Naive thymus-derived CD4-positive, alpha-beta T cell (primary cell): ENCODE results near the gene TMTC4. TPM values are rescaled to one million over a fixed set of nuclear protein-coding genes. Genes with fewer than 3 reads are reported as not detected.

Experiments used
- ATAC-seq: fragments of 150-1000 bp; cut with Tn5 transposase; 2 replicates; pipeline ENCODE4 v1.10.0; 2021; ENCODE audit warnings: mild to moderate bottlenecking, moderate library complexity
- CTCF ChIA-PET: fragments of 350-600 bp; sonication (Branson Sonifier 250); formaldehyde crosslinking; loops from one replicate; lab custom pipeline; 2021; ENCODE audit warnings: antibody characterized with exemption; lab: Charles Lee
- POLR2A ChIA-PET: fragments of 350-600 bp; sonication (Branson Sonifier 250); formaldehyde crosslinking; loops from one replicate; lab custom pipeline; 2021; ENCODE audit warnings: antibody characterized with exemption, inconsistent platforms; lab: Charles Lee
- DNase-seq, 9 donors: peaks; one replicate each; pipeline versions ENCODE4 v3.0.0 to v3.0.0-alpha.2; 2020 to 2022; ENCODE audit warnings: mixed read lengths in 1 of 9
- H3K27ac ChIP-seq: one replicate; pipeline ENCODE4 v1.7.0; 2013; ENCODE audit warnings: mild to moderate bottlenecking, low read depth, low read length, moderate library complexity
- H3K27me3 ChIP-seq, 2 donors: one replicate each; pipeline ENCODE4 v1.7.0; 2013; ENCODE audit warnings: low read length in 2 of 2, mild to moderate bottlenecking in 2 of 2, moderate library complexity in 2 of 2; ENCODE audit not compliant: control insufficient read depth in 2 of 2, insufficient read depth in 2 of 2
- H3K36me3 ChIP-seq, 3 experiments: 1 replicate in 2 of 3; 2 replicates in 1 of 3; pipeline ENCODE4 v1.7.0; 2013; ENCODE audit warnings: low read length in 3 of 3, mild to moderate bottlenecking in 3 of 3, moderate library complexity in 1 of 3; ENCODE audit not compliant: insufficient read depth in 3 of 3, control insufficient read depth in 2 of 3
- H3K4me1 ChIP-seq, 2 donors: one replicate each; pipeline ENCODE4 v1.7.0; 2013; ENCODE audit warnings: low read length in 2 of 2, mild to moderate bottlenecking in 2 of 2, moderate library complexity in 1 of 2; ENCODE audit not compliant: control insufficient read depth in 2 of 2, insufficient read depth in 2 of 2
- H3K4me3 ChIP-seq: 2 replicates; pipeline ENCODE4 v1.7.0; 2013; ENCODE audit warnings: mild to moderate bottlenecking, low read length
- H3K9me3 ChIP-seq, 3 experiments: 1 replicate in 2 of 3; 2 replicates in 1 of 3; pipeline ENCODE4 v1.7.0; 2013; ENCODE audit warnings: low read length in 3 of 3; ENCODE audit not compliant: control insufficient read depth in 2 of 3
- H3K27ac Mint-ChIP-seq, 9 donors: one replicate each; pipeline ENCODE4 v1.8.0; 2020 to 2022; ENCODE audit warnings: mixed read lengths in 9 of 9, mild to moderate bottlenecking in 8 of 9, moderate library complexity in 5 of 9, inconsistent platforms in 2 of 9
- H3K27me3 Mint-ChIP-seq, 5 donors: one replicate each; pipeline ENCODE4 v1.8.0; 2021 to 2022; ENCODE audit warnings: mixed read lengths in 5 of 5, mild to moderate bottlenecking in 1 of 5
- H3K36me3 Mint-ChIP-seq, 5 donors: one replicate each; pipeline ENCODE4 v1.8.0; 2020 to 2022; ENCODE audit warnings: mixed read lengths in 5 of 5, mild to moderate bottlenecking in 3 of 5, inconsistent platforms in 1 of 5
- H3K4me1 Mint-ChIP-seq, 7 donors: one replicate each; pipeline ENCODE4 v1.8.0; 2020 to 2022; ENCODE audit warnings: mixed read lengths in 7 of 7, mild to moderate bottlenecking in 3 of 7, inconsistent platforms in 1 of 7
- H3K4me3 Mint-ChIP-seq, 10 donors: one replicate each; pipeline ENCODE4 v1.8.0; 2020 to 2022; ENCODE audit warnings: mild to moderate bottlenecking in 10 of 10, mixed read lengths in 10 of 10, moderate library complexity in 6 of 10, inconsistent platforms in 2 of 10
- H3K9me3 Mint-ChIP-seq, 11 donors: one replicate each; pipeline ENCODE4 v1.8.0; 2020 to 2022; ENCODE audit warnings: mixed read lengths in 11 of 11, mild to moderate bottlenecking in 4 of 11, inconsistent platforms in 1 of 11, moderate library complexity in 1 of 11
- intact Hi-C, 2 donors: fragments of 100-400 bp; cut with micrococcal nuclease; formaldehyde crosslinking; loops; one replicate each; pipeline ENCODE4 v1.15.1; 2023
- polyA plus RNA-seq, 2 donors: library from polyadenylated mRNA; unstranded; fragments of 300-500 nt; fragmentation: Illumina TruSeq; gene quantifications; one replicate each; pipeline ENCODE4 v1.2.3, GENCODE V29; 2021
- total RNA-seq, 6 experiments: library from RNA in 5 of 6; stranded (reverse) in 5 of 6; gene quantifications; 1 replicate in 5 of 6; 2 replicates in 1 of 6; pipeline ENCODE4 v1.2.3 and lab custom pipeline; 2021 to 2026

TMTC4 gene
- total and polyA plus RNA-seq, 7 experiments from 2014 or later = 3.2 to 25.1 (median 15.7) TPM

GRCh38 chr13:100671389-100672182, 3.0 kb downstream of the TMTC4 start:
- POLR2A ChIA-PET = no interaction called here
- H3K36me3 ChIP-seq = peaks cover 3 to 20% (median 5%) of the 10 kb centered on the region in 3 experiments
- CTCF ChIA-PET = no interaction called here
- no peaks in the 10 kb centered on the region for H3K27me3 ChIP-seq
- Mint-ChIP-seq H3K4me1 (peaks cover 23 to 38% (median 30%) of the 10 kb centered on the region in 7 donors), H3K27ac (peak overlapping the region in 2 of 9 donors; percentile 6 to 13), H3K4me3 (peak overlapping the region in 1 of 10 donors; percentile 34), H3K27me3 (peaks cover 0 to 13% (median 0%) of the 10 kb centered on the region in 5 donors), H3K36me3 (peaks cover 3 to 28% (median 16%) of the 10 kb centered on the region in 5 donors), H3K9me3 (no peaks in the 10 kb centered on the region)
- no peak for ATAC-seq
- H3K4me3 ChIP-seq = no peak overlapping the region
- H3K27ac ChIP-seq = no peak overlapping the region
- peaks cover 7 to 9% of the 10 kb centered on the region in 2 donors for H3K4me1 ChIP-seq
- intact Hi-C loops = loop anchor here (5.0 to 10.0 kb wide), 3 partner anchors 587 to 1721 kb away; partner anchors contain the start of gene PCCA (in 1 of the 2)
- H3K9me3 ChIP-seq = no peaks in the 10 kb centered on the region
- DNase-seq = no peak

GRCh38 chr13:100668408-100668807, 6.2 kb downstream of the TMTC4 start:
- peaks cover 6 to 56% (median 26%) of the 10 kb centered on the region in 5 donors for H3K36me3 Mint-ChIP-seq
- POLR2A ChIA-PET = no interaction called here

GRCh38 chr13:100667894-100668293, 6.7 kb downstream of the TMTC4 start:
- H3K9me3 Mint-ChIP-seq = no peaks in the 10 kb centered on the region
- ChIA-PET CTCF (no interaction called here), POLR2A (no interaction called here)
- Histone ChIP-seq H3K4me1 (no peaks in the 10 kb centered on the region), H3K4me3 (no peak overlapping the region), H3K27me3 (no peaks in the 10 kb centered on the region), H3K36me3 (peaks cover 5 to 53% (median 5%) of the 10 kb centered on the region in 3 experiments), H3K27ac (no peak overlapping the region), H3K9me3 (no peaks in the 10 kb centered on the region)
- H3K27ac Mint-ChIP-seq = no peak overlapping the region
- intact Hi-C loops = no loop called here
- H3K36me3 Mint-ChIP-seq = peaks cover 9 to 59% (median 30%) of the 10 kb centered on the region in 5 donors
- no peak overlapping the region for H3K4me3 Mint-ChIP-seq
- ATAC-seq (no peak), DNase-seq (no peak)
- H3K27me3 Mint-ChIP-seq = no peaks in the 10 kb centered on the region
- H3K4me1 Mint-ChIP-seq = peaks cover 7 to 26% (median 12%) of the 10 kb centered on the region in 7 donors

More at GRCh38 chr13:100668408-100668807, 6.2 kb downstream of the TMTC4 start:
- no peaks in the 10 kb centered on the region for H3K9me3 Mint-ChIP-seq
- no peaks in the 10 kb centered on the region for H3K27me3 ChIP-seq
- no peaks in the 10 kb centered on the region for H3K9me3 ChIP-seq
- peak overlapping the region in 1 of 9 donors; percentile 1 for H3K27ac Mint-ChIP-seq
- no peak overlapping the region for H3K4me3 ChIP-seq
- intact Hi-C loops = no loop called here
- no peak overlapping the region for H3K4me3 Mint-ChIP-seq
- H3K4me1 Mint-ChIP-seq = peaks cover 12 to 27% (median 17%) of the 10 kb centered on the region in 7 donors
- CTCF ChIA-PET = no interaction called here
- H3K4me1 ChIP-seq = peaks cover 4% of the 10 kb centered on the region in 2 donors
- no peak overlapping the region for H3K27ac ChIP-seq
- DNase-seq = no peak
- no peak for ATAC-seq
- no peaks in the 10 kb centered on the region for H3K27me3 Mint-ChIP-seq
- H3K36me3 ChIP-seq = peaks cover 5 to 48% (median 5%) of the 10 kb centered on the region in 3 experiments

GRCh38 chr13:100666124-100666523, 8.5 kb downstream of the TMTC4 start:
- Histone ChIP-seq H3K4me1 (no peaks in the 10 kb centered on the region), H3K27ac (no peak overlapping the region), H3K27me3 (no peaks in the 10 kb centered on the region), H3K4me3 (no peak overlapping the region), H3K36me3 (peaks cover 5 to 68% (median 5%) of the 10 kb centered on the region in 3 experiments), H3K9me3 (no peaks in the 10 kb centered on the region)
- Mint-ChIP-seq H3K27ac (no peak overlapping the region), H3K27me3 (no peaks in the 10 kb centered on the region), H3K36me3 (peaks cover 16 to 75% (median 40%) of the 10 kb centered on the region in 5 donors), H3K4me1 (peaks cover 0 to 20% (median 5%) of the 10 kb centered on the region in 7 donors), H3K9me3 (no peaks in the 10 kb centered on the region), H3K4me3 (no peak overlapping the region)
- ChIA-PET POLR2A (interaction anchor here (2.5 kb wide), 1 partner anchor 8 kb away, joined by 9 read pairs; the partner anchor contains the start of gene TMTC4), CTCF (no interaction called here)
- DNase-seq (no peak), ATAC-seq (no peak)
- intact Hi-C loops = no loop called here

GRCh38 chr13:100665403-100665802, 9.2 kb downstream of the TMTC4 start:
- intact Hi-C loops = no loop called here
- no peak overlapping the region for H3K4me3 ChIP-seq
- no peaks in the 10 kb centered on the region for H3K27me3 Mint-ChIP-seq
- peaks cover 16 to 80% (median 43%) of the 10 kb centered on the region in 5 donors for H3K36me3 Mint-ChIP-seq
- no peaks in the 10 kb centered on the region for H3K4me1 ChIP-seq
- H3K27ac ChIP-seq = no peak overlapping the region
- H3K36me3 ChIP-seq = peaks cover 5 to 71% (median 5%) of the 10 kb centered on the region in 3 experiments
- no peaks in the 10 kb centered on the region for H3K9me3 Mint-ChIP-seq
- POLR2A ChIA-PET = interaction anchor here (2.5 kb wide), 1 partner anchor 9 kb away, joined by 9 read pairs; the partner anchor contains the start of gene TMTC4
- ATAC-seq (no peak), DNase-seq (no peak)
- CTCF ChIA-PET = no interaction called here
- H3K9me3 ChIP-seq = no peaks in the 10 kb centered on the region
- H3K27me3 ChIP-seq = no peaks in the 10 kb centered on the region
- no peak overlapping the region for H3K4me3 Mint-ChIP-seq
- peaks cover 0 to 20% (median 5%) of the 10 kb centered on the region in 7 donors for H3K4me1 Mint-ChIP-seq
- no peak overlapping the region for H3K27ac Mint-ChIP-seq

GRCh38 chr13:100664171-100664900, 10.3 kb downstream of the TMTC4 start:
- Mint-ChIP-seq H3K36me3 (peaks cover 16 to 79% (median 44%) of the 10 kb centered on the region in 5 donors), H3K27ac (peak overlapping the region in 2 of 9 donors; percentile 48 to 53), H3K4me3 (no peak overlapping the region), H3K4me1 (peaks cover 0 to 28% (median 5%) of the 10 kb centered on the region in 7 donors), H3K27me3 (no peaks in the 10 kb centered on the region), H3K9me3 (no peaks in the 10 kb centered on the region)
- Histone ChIP-seq H3K9me3 (no peaks in the 10 kb centered on the region), H3K27ac (no peak overlapping the region), H3K4me3 (no peak overlapping the region), H3K4me1 (peaks cover 0 to 4% of the 10 kb centered on the region in 2 donors), H3K36me3 (peaks cover 5 to 66% (median 5%) of the 10 kb centered on the region in 3 experiments), H3K27me3 (no peaks in the 10 kb centered on the region)
- intact Hi-C loops = no loop called here
- ChIA-PET POLR2A (interaction anchor here (2.5 kb wide), 1 partner anchor 10 kb away, joined by 9 read pairs; the partner anchor contains the start of gene TMTC4), CTCF (no interaction called here)
- DNase-seq (no peak), ATAC-seq (no peak)
